WTC11 (cell line): ENCODE measurements around the gene ATP6AP1.

ENCODE experiments used
- ATF3 ChIP-seq: sonication (generic); formaldehyde crosslinking; conservative IDR thresholded peaks from 2 replicates; pipeline ENCODE4 v1.8.1; 2022; ENCODE audit warnings: mild to moderate bottlenecking, missing genetic modification reagents
- CREM ChIP-seq: sonication (generic); formaldehyde crosslinking; IDR thresholded peaks from 2 replicates; pipeline ENCODE4 v1.8.1; 2022; ENCODE audit warnings: mild to moderate bottlenecking, missing genetic modification reagents, moderate library complexity
- CTCF ChIP-seq: fragments of 200-600 bp; IDR thresholded peaks from 2 replicates; pipeline ENCODE4 v1.8.0; 2022; ENCODE audit warnings: antibody characterized with exemption
- E2F5 ChIP-seq: sonication (generic); formaldehyde crosslinking; IDR thresholded peaks from 2 replicates; pipeline ENCODE4 v1.8.1; 2022; ENCODE audit warnings: mild to moderate bottlenecking, moderate library complexity, missing genetic modification reagents
- NFYB ChIP-seq: sonication (generic); formaldehyde crosslinking; conservative IDR thresholded peaks from 2 replicates; pipeline ENCODE4 v1.8.0; 2022; ENCODE audit warnings: low read depth, missing genetic modification reagents
- TP53 ChIP-seq: sonication (generic); formaldehyde crosslinking; IDR thresholded peaks from 2 replicates; pipeline ENCODE4 v1.8.1; 2023; ENCODE audit warnings: mild to moderate bottlenecking, missing genetic modification reagents
- ZBTB43 ChIP-seq: sonication (generic); formaldehyde crosslinking; IDR thresholded peaks from 2 replicates; pipeline ENCODE4 v1.8.1; 2023; ENCODE audit warnings: mild to moderate bottlenecking, missing genetic modification reagents
- ZNF512 ChIP-seq: sonication (generic); formaldehyde crosslinking; IDR thresholded peaks from 2 replicates; pipeline ENCODE4 v1.8.1; 2022; ENCODE audit warnings: missing genetic modification reagents, borderline replicate concordance

GRCh38 chrX:154441564-154441963 is 13.1 kb downstream of the ATP6AP1 start:
- TF ChIP-seq ZBTB43 (CRISPR knock-in tag) (no peak), CTCF (no peak), NFYB (no peak), ZNF512 (CRISPR knock-in tag) (no peak), ATF3 (CRISPR knock-in tag) (no peak), E2F5 (CRISPR knock-in tag) (no peak), CREM (CRISPR knock-in tag) (no peak), TP53 (CRISPR knock-in tag) (no peak)
